Activated naive CD4-positive, alpha-beta T cell treated with anti-CD3 and anti-CD28 coated beads, Interleukin-2, amount 50 U/mL, for 16 hours (primary cell): ENCODE measurements around the gene ZNF654.
"Not testable (repeated sequence)": the region's sequence is repeated elsewhere in the genome, so short reads cannot be mapped to it uniquely, and the experiment has no call there.

Source experiments
- DNase-seq: peaks from one replicate; pipeline ENCODE4 v3.0.0-alpha.2; 2020

ZNF654 gene

DNA sequence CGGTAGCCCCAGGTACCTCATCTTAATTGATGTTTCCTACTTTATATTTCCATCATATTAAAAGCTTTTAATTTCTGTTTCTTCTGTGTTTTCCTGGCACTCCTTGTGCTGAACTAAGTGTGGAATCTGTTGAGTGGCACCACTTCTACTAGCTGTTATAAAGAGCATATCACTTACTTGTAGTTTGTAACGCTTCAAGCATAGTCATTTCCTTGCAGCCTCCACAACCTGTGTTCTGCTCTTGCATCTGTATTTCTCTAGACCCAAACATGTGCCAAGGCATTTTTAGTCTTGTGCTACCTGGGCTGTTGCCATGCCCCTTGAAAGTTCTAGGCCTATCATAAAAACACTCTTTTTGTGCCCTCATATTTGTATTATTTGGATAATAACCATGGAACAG lies 16.0 kb downstream of the ZNF654 start:
- no peak for DNase-seq

DNA sequence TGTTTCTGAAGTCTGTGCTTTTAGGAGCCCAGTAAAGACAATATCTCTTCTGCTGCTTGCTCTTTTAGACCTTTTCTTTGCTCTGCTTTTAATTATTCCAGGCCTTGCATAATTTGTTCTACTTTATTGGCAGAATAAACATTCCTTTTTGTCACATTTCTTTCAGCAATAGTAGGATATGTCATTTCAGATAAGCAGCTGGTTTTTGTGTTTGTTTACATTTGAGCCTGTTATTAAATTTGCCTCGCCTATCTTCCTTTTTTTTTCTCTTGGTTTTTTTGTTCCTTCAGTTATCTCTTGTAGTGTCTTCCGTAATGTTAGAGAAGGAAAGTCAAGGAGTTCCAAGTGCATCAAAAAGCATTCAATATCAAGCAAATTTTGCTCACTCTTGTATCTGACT lies 16.4 kb downstream of the ZNF654 start:
- no peak for DNase-seq

DNA sequence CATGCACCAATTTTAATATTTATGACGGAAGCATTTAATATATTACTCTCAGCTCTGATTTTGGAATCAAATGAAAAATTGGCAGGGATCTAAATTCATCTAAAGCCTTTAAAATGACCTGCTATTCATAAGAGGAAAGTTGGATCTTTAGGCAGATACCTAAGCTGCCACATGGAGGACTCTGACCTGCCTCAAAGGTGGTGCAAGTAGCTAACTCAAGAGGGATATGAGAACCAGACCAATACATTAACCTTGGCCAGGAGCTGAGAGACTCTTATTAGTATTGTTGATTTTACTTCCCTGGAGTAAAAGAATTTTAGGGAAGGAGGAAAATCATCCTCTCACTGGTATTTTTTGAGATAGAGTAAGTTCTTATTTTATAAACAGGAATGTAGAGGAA lies 17.7 kb downstream of the ZNF654 start:
- DNase-seq, result no peak

DNA sequence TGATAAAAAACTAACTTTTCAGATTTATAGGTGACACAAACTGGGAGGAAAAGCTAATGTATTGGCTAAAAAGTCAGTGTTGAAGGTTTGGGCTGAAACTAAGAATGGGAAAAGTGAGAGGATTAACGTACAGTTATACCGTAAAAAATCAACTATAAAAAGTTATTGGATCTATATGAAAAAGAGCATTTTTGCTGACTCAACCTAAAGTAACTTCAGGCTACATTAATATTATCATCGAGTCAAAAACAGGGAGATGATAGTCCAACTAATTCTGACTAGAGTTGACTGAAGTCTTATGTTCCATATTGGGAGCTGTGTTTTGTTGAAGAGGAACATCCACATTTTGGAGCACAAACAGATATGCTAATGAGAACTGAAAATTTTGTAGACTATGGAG lies 19.9 kb downstream of the ZNF654 start:
- DNase-seq, result no peak

DNA sequence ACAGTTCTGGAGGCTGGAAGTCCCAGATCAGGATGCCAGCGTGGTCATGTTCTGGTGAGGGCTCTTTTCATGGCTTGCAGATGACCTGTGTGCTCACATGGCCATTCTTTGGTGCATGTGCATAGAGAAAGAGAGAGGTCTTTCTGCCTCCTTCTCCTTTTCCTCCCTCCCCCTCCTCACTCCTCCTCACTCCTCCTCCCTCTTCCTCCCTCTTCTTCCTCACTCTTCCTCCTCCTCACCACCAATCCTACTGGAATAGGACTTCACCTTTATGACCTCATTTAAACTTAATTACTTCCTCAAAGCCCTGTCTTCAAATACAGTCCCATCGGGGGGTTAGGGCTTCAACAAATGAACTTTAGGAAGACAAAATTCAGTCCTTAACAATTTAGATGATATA lies 23.8 kb downstream of the ZNF654 start:
- no peak for DNase-seq

DNA sequence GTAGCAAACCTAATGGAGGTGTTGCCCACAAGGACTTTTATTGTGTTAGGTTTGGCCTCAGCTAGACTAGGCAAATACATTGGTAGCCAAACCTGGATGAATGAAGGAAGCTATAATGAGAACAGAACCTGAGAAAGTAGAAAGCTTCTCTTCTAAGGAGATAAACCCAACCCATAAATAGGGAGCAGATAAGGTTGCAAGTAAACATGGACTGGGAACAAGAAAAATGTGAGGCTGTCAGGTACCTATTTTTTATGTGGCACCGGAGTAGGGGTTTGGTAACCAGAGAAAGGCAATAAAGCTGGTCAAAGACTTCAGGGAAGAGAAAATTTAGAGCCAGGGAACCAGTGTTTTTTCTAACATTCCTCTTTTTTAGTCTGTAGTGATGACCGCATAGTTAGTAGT lies 25.0 kb downstream of the ZNF654 start:
- no peak for DNase-seq

DNA sequence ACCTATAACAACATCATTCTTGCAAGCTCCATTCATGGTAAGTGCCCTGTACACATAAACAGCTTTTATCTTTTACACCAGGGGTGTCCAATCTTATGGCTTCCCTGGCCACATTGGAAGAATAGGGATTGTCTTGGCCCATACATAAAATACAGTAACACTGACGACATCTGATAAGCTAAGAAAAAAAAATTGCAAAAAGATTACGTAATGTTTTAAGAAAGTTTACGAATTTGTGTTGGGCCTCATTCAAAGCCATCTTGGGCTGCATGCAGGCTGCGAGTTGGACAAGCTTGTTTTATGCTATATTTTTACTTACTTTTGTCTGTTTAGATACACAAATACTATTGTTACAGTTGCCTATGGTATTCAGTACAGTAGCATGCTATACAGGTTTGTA lies 31.6 kb downstream of the ZNF654 start:
- DNase-seq, result no peak

DNA sequence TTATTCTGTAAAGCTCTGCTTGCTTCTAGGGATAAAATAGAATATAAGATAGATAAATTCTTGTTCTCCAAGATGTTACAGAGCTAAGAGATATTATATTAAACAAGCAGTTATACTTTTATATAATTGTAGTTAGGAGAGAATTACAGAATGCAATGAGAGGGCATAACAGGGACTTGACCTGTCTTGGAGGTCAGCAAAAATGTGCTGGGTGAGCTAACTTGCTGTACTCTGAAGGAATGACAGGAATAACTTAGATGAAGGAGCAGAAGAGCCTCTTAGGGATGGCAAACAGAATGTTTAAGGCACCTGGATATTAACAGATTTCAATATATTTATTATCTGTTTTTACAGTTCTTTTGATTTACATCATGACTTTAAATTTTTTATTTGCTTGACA lies 33.2 kb downstream of the ZNF654 start:
- DNase-seq, result no peak

DNA sequence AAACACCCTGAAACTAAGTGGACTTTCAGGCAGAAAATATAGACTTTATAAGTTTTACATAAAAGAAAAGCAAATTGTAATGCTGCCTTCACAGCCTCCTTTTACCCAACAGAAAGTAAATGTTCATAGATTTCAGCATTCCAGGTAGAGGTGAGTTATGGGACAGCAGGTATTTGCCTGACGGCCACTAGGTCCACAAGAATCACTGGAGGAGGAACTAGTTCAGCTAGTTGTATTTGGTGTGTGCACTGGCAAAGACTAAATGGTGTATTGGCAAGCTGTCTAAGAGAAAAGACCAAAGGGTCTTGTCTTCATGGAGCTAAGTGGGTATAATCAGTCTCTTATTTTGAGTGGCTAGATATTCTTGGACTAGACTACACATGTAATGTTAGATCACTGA lies 34.2 kb downstream of the ZNF654 start:
- DNase-seq, result no peak

DNA sequence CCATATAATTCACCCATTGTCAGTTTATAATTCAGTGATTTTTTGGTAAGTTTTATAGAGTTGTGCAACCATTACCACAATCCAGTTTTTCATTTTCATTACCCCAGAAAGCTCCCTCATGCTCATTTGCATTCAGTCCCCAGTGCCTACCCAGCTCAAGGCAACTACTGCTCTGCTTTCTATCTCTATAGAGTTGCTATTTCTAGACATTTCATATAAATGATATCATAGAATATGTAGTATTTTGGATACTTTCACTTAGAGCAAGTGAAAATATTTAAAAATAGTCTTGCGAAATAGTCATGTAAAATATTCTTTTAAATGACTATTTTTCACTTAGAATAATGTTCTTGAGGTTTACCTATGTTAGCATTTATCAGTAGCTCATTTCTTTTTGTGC lies 42.1 kb downstream of the ZNF654 start:
- DNase-seq, result no peak

DNA sequence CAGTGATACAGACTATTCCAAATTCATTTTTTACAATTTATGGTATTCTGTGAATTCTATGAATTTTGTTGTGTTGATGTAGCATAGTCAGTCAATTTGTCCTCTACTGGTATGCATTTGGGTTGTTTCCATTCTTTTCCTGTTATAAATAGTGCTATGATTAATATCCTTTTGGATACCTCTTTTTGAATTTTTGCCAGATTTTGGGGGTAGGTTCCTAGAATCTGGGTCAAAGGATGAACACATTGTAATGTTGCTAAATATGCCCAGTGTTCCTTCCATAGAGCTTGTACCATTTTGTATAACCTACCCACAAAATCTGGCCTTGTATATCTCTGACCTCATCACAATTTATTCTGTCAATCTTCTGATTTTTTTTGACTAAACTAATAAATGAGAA lies 46.3 kb downstream of the ZNF654 start:
- DNase-seq, result no peak

DNA sequence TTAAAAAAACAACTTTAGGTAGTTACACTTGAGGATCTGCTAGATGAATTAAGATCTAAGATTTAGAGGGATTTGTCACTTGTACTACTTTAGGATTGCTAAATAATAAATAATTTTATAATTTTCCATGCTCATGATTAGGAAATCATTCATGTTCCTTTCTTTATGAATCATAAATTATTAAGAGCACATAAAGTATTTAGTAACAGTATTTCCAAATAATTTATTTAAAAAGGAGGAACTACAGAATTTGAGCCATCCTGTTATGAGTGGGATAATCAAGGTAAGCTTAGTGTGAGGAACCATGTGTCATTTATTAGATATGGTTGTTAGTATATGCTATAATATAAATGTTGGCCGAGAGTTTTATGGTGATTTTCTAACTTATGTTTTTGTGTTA lies 53.2 kb downstream of the ZNF654 start:
- DNase-seq, result no peak

DNA sequence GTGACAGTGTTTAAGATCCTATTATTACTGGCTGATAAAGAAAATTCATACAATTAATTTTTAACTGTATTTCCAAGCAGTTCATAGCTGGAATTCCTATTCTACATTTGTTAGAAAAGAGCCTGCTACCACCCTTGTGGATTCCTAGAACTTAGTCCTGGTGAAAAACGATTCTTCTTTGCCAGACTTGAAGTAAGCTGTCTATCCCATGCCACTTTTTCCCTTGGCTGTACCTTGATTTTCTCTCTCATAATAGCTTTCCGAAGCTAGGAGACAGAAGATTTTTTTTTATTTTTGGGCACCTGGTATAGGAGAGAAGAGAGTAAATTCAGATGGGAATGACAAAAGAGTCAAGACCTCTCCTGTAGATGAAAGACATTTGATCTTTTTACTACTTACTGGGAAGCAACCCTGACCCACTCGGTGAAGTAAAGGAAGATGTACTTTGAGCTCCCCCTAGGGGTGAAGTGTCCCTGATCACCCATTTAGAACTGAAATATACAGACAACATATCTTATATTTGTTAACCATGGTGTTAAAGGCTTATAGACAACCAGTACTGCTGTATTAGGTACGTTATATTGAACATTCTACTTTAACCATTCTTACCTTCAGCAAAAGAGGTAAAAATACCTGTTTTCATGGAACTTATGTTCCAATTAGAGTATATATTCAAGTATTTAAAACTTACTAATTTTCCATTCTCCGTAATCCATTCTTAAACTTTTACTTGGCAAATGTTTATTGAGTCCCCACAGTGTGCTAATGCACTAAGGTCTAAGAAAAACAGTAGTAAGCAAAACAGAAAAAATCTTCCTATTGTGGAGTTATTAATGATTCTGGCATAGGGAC lies 54.5 kb downstream of the ZNF654 start:
- peak; percentile 44 for DNase-seq

DNA sequence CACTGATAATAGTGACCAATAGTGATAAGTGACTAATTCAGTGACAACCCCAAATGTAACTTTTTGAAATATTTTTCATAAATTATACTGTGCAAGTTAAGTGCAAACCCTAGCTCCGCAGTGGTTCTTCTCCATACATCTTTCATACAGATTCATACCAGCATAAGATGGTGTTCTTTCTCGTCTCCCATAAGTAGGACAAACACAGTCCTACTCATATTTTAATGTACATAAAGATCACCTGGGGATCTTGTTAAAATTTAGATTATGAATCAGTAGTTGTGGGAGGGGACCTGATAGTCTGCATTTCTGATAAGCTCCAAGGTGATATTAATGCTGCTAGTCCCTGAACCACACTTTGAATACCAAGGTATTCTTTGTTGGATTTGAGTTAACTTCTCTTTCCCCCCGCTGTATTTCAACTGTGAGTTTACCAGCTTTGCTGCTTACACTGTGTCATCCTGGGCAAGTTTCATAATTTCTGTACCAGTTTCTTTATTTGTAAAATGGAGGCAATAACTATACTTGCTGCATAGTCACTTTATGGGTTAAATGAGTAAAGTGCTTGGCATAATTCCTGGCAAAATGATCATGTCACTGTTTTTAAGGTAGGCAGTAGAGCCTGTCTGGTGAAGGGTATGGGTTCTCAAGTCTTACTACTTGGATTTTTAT lies 56.0 kb downstream of the ZNF654 start:
- no peak for DNase-seq

DNA sequence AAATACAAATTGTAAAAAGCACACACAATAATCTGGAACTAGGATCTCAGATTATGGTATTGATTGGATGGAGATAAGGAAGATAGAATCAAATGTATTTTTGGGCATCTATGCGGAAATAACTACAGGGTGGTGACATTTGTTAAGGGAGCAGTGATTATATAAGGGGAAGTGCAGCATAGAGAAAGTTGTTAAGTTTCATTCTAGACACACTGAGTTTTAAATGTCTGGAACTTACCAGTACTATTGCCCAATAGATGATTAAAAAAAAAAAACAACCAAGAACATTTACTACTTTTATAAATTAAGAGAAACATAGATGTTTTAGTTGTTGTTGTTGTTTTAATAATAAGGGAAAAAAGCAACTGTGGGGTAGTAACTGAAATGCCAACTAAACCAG lies 58.6 kb downstream of the ZNF654 start:
- DNase-seq, result no peak

DNA sequence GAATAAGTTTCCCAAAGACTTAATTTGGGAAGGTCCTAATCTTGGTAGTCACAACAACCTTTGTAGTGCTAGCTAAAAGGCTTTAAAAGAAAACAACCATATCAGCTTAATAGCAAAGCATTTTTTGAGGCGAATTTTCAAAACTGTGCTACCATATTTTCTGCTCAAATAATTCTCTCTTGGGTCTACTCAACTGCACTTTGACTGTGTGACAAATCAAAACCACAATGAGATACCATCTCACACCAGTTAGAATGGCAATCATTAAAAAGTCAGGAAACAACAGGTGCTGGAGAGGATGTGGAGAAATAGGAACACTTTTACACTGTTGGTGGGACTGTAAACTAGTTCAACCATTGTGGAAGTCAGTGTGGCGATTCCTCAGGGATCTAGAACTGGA lies 59.5 kb downstream of the ZNF654 start:
- not testable (repeated sequence) for DNase-seq

DNA sequence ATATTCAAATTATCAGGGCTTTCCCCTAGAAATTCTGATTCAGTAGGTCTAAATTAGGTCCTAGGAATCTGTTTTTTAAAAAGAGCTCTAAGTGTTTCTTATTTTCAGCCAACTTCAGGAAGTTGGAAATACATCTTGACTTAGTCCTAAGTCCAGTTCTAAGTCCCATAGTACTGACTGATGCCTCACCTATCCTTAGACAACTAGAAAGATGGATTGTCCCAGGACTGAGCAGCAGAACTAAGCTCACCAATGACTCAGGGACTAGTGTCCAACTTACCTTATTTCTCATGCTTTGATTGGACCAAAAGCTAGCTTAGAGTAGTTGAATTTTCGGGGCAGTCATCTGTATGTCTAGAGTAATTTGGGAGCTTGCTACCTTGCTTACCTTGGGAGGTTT lies 64.5 kb downstream of the ZNF654 start:
- no peak for DNase-seq

DNA sequence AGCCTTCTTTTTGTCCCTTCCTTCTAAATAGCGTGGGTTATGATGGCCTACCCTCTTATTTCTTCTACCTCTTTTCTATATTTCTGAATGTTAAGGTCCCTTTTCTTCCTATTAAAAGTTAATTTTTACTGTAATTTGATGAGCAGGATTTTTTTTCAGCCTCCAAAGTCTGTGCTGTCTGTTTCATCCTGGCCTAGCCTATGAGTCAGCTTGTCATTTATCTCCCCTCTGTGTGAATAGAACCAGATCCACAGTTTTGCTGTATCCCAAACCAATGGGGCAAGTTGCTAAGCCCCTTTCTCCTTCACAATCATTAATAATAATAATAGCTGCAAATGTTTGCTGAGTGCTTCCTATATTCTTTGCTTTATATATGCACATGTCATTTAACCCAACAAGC lies 72.6 kb downstream of the ZNF654 start:
- no peak for DNase-seq

DNA sequence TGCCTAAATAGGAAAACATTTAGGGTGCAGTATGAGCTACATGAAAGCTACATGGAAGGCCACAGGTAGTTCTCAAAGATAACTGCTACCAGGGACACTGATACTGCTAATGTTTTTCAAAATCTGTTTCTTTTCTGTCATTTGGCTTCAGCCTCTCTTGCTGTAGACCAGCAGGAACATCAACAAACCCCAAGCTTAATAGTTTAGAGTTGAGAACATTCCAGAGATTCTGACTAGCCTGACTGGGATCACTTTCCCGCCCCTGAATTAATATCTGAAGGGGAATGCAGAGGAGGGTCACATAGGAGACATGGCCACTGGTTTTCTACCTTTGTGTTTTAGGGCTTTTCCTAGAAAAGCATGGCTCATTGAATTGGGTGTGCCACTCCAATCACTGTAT lies 73.8 kb downstream of the ZNF654 start:
- DNase-seq, result no peak

DNA sequence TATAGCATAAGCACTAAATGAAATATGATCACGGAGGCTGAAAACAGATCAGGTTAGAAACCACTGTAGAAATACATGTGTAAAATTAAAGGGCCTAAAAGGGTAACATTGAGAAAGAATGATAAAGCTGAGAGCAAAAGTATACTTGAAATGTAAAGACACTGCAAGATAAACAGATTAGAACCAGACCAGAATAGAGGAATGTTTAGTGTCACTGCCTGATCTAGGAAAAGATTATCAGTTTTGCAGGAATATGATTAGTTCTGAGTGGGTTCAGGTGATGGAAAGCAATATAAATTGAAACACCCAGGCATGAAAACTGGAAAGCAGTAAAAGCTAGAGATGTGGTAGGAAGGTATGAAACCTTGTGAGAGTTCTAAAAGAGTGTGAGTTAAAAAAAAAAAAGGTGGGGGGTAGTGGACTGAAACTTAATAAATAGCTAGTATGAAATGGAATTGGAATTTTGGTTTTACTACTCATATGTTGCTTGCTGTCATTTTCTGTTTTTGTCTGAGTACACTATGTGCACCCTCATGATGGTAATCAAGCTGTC lies 74.7 kb downstream of the ZNF654 start:
- no peak for DNase-seq

DNA sequence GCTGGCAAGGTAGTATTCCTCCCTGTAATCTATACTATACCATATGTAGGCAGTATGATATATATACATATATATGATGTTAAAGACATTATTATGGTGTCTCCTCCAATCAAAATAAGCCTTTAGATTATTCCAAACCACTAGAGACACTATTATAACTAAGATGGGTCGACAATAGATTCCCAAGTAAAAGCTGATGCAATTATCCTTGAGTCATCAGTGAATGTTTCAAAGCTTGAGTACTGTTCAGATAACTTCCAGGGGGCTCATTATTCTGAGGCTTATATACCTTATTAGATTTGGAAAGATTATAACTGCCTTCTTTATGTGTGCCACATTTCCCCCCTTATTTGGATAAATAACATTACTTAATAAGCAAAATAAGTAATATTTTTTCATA lies 78.8 kb downstream of the ZNF654 start:
- DNase-seq, result no peak

DNA sequence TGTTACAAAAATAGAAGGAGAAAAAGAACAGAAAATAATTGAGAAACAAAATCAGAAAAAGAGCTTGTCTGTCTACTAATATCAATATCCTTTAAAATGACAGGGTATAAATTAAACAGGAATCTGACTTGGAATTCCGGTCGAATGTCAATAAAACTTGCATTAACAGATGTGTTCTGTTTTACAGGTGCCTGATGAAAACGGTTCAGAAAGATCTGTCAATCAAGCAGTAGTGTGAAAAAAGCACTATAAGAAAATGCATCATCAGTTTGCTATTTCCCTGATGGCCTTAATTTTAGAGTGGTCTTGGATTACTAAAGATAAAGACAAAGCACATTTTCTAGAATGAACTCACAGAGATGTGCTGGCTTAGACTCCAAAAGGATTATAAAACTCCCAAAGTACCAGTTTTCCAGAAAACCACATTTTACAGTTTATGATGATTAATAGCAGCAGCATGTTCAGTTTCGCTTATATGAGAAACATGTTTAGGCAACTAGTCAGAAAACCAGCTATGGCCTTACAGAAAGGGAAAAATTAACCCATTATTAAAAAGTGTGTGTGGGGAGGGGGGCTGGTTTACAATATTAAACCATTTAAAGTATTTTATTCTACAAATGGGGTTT lies 82.5 kb downstream of the ZNF654 start:
- no peak for DNase-seq

DNA sequence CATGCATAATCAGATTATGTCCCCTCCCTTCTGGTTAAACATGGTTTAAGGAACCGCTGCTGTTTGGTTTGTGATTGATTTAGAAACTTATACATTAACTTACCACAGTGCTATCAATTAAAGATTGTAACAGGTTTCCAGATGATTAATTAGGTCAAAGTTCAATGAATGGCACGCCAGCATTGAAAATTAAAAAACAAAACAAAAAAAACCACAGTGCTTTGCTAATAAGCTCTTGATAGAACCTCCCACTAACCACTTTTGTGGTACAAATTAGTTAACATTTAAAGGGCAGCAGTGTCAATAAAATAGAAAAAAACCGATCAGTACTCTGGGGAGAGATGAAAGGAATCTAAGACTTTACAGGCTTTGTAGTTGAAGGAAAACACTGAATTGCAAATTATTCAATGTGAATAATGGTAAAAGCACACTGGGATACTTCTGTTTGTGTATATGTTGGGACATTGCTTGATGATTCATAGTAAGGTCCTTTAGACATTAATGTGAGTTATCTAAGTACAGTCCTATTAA lies 83.1 kb downstream of the ZNF654 start:
- DNase-seq, result no peak

DNA sequence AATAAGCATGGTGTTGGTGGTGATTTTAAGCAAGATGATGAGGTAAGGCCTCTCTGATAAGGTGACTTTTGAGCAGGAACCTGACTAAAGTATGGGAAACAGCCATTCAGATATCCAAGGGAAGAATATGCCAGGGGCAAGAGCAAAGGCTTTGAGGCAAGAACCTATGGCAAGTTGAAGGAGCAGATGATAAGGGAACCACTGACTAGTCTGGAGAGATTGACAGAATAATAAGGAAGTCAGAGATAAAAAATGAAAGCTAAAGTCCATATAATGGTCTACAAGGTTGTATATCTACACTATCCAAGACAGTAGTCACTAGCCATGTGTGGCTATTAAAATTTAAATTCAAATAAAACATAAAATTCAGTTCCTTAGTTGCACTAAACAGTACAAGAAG lies 88.2 kb downstream of the ZNF654 start:
- DNase-seq, result no peak
